Activated CD4-positive, alpha-beta T cell treated with anti-CD3 and anti-CD28 coated beads for 36 hours (primary cell): ENCODE results near the gene PDCD2L. TPM values are rescaled to one million over a fixed set of nuclear protein-coding genes. Genes with fewer than 3 reads are reported as not detected.
A peak's percentile ranks its signal among the peaks of the same experiment; 100 is the strongest.

Source experiments
- ATAC-seq: fragments of 200-7000 bp; cut with Tn5 transposase; one replicate; pipeline ENCODE4 v1.10.0; 2021; ENCODE audit warnings: mild to moderate bottlenecking, moderate library complexity
- CTCF ChIA-PET: fragments of 350-600 bp; sonication (Branson Sonifier 250); formaldehyde crosslinking; loops from one replicate; lab custom pipeline; 2021; ENCODE audit warnings: antibody characterized with exemption; lab: Charles Lee
- POLR2A ChIA-PET: fragments of 350-600 bp; sonication (Branson Sonifier 250); formaldehyde crosslinking; loops from one replicate; lab custom pipeline; 2021; ENCODE audit warnings: antibody characterized with exemption, inconsistent platforms; lab: Charles Lee
- DNase-seq: peaks from one replicate; pipeline ENCODE4 v3.0.0-alpha.2; 2020
- H3K27ac Mint-ChIP-seq: one replicate; pipeline ENCODE4 v1.8.0; 2021; ENCODE audit warnings: mixed read lengths
- H3K27me3 Mint-ChIP-seq: one replicate; pipeline ENCODE4 v1.8.0; 2021; ENCODE audit warnings: mixed read lengths
- H3K36me3 Mint-ChIP-seq: one replicate; pipeline ENCODE4 v1.8.0; 2021; ENCODE audit warnings: low read depth, mixed read lengths
- H3K4me1 Mint-ChIP-seq: one replicate; pipeline ENCODE4 v1.8.0; 2021; ENCODE audit warnings: mixed read lengths
- H3K4me3 Mint-ChIP-seq: one replicate; pipeline ENCODE4 v1.8.0; 2021; ENCODE audit warnings: mild to moderate bottlenecking, moderate library complexity, mixed read lengths
- H3K9me3 Mint-ChIP-seq: one replicate; pipeline ENCODE4 v1.8.0; 2021; ENCODE audit warnings: low read depth, mixed read lengths
- intact Hi-C, 2 experiments: fragments of 100-400 bp; cut with DNase I in 1 of 2; cut with micrococcal nuclease in 1 of 2; formaldehyde crosslinking; loops; one replicate each; pipeline versions ENCODE4 v1.14.2 to v1.15.1; 2022 to 2024; cut with DNase I, micrococcal nuclease
- total RNA-seq, 2 experiments: library from RNA; stranded (reverse); gene quantifications; one replicate each; pipeline ENCODE4 v1.2.3, GENCODE V29; 2021

PDCD2L gene
- 10 to 100 TPM; 31.0 to 35.2 TPM for total RNA-seq

GRCh38 chr19:34404109-34404909, at the start of gene PDCD2L:
Gene PDCD2L, plus strand, starts transcription at chr19:34404399. Its CDS starts 32 bp downstream, at chr19:34404431.
- POLR2A ChIA-PET = interaction anchor here (0.6 kb wide), 1 partner anchor 14 kb away, joined by 3 read pairs; no protein-coding TSS in a partner anchor
- CTCF ChIA-PET = interaction anchor here (0.6 to 1.6 kb wide), 2 partner anchors 26 to 34 kb away, joined by 3 to 10 read pairs; no protein-coding TSS in a partner anchor
- DNase-seq = peak; percentile 97
- intact Hi-C loops = loop anchor here (1.0 to 5.0 kb wide), 5 partner anchors 24 to 308 kb away; partner anchors contain the start of genes UBA2 (in 2 of the 2) and GPI (in 1 of the 2)
- ATAC-seq = peak; percentile 95
- peak within 1 kb of the TSS; percentile 80 for H3K27ac Mint-ChIP-seq
- H3K4me3 Mint-ChIP-seq = peak within 1 kb of the TSS; percentile 83
- H3K27me3 Mint-ChIP-seq = no peaks in the 10 kb centered on the region
- peaks cover 23% of the 10 kb centered on the region for H3K4me1 Mint-ChIP-seq
- peaks cover 37% of the 10 kb centered on the region for H3K36me3 Mint-ChIP-seq
- no peaks in the 10 kb centered on the region for H3K9me3 Mint-ChIP-seq

- H3K36me3 Mint-ChIP-seq = peaks cover 2% of the 10 kb centered on the region
- H3K27ac Mint-ChIP-seq = peak overlapping the region; percentile 8
- intact Hi-C loops = loop anchor here (5.0 to 10.0 kb wide), 3 partner anchors 310 to 983 kb away; partner anchors contain the start of genes CEBPG (in 1 of the 2) and KCTD15 (in 1 of the 2)
- no peak for DNase-seq
- ChIA-PET CTCF (interaction anchor here (1.4 kb wide), 1 partner anchor 9 kb away, joined by 5 read pairs; no protein-coding TSS in a partner anchor), POLR2A (interaction anchor here (0.7 kb wide), 1 partner anchor 169 kb away, joined by 3 read pairs; no protein-coding TSS in a partner anchor)
- H3K9me3 Mint-ChIP-seq = no peaks in the 10 kb centered on the region
- H3K4me3 Mint-ChIP-seq = no peak overlapping the region
- peaks cover 33% of the 10 kb centered on the region for H3K4me1 Mint-ChIP-seq
- H3K27me3 Mint-ChIP-seq = no peaks in the 10 kb centered on the region
- ATAC-seq = no peak
These were observed 49.0 kb upstream of the PDCD2L start for GRCh38 chr19:34355201-34355600.

GRCh38 chr19:34356875-34357274, 47.3 kb upstream of the PDCD2L start:
- Mint-ChIP-seq H3K27me3 (no peaks in the 10 kb centered on the region), H3K27ac (peak overlapping the region; percentile 89), H3K36me3 (peaks cover 2% of the 10 kb centered on the region), H3K9me3 (no peaks in the 10 kb centered on the region), H3K4me3 (no peak overlapping the region), H3K4me1 (peaks cover 28% of the 10 kb centered on the region)
- DNase-seq = no peak
- no peak for ATAC-seq
- POLR2A ChIA-PET = interaction anchor here (1.4 kb wide), 1 partner anchor 185 kb away, joined by 4 read pairs; no protein-coding TSS in a partner anchor
- CTCF ChIA-PET = interaction anchor here (0.6 to 3.6 kb wide), 2 partner anchors 10 to 18 kb away, joined by 3 to 29 read pairs; no protein-coding TSS in a partner anchor
- intact Hi-C loops = loop anchor here (5.0 to 10.0 kb wide), 3 partner anchors 312 to 985 kb away; partner anchors contain the start of genes CEBPG (in 1 of the 2) and KCTD15 (in 1 of the 2)

GRCh38 chr19:34357431-34357830, 46.8 kb upstream of the PDCD2L start:
- intact Hi-C loops = loop anchor here (5.0 to 10.0 kb wide), 3 partner anchors 313 to 985 kb away; partner anchors contain the start of genes CEBPG (in 1 of the 2) and KCTD15 (in 1 of the 2)
- Mint-ChIP-seq H3K36me3 (peaks cover 2% of the 10 kb centered on the region), H3K4me3 (no peak overlapping the region), H3K27ac (peak overlapping the region; percentile 89), H3K27me3 (no peaks in the 10 kb centered on the region), H3K4me1 (peaks cover 28% of the 10 kb centered on the region), H3K9me3 (no peaks in the 10 kb centered on the region)
- POLR2A ChIA-PET = interaction anchor here (1.4 kb wide), 1 partner anchor 186 kb away, joined by 4 read pairs; no protein-coding TSS in a partner anchor
- DNase-seq = no peak
- CTCF ChIA-PET = interaction anchor here (3.6 kb wide), 1 partner anchor 11 kb away, joined by 29 read pairs; no protein-coding TSS in a partner anchor
- ATAC-seq = no peak

- intact Hi-C loops = loop anchor here (1.0 to 10.0 kb wide), 8 partner anchors 45 to 987 kb away; partner anchors contain the start of genes CEBPG (in 1 of the 2), KCTD15 (in 1 of the 2), LSM14A (in 1 of the 2) and PDCD2L (in 1 of the 2)
- DNase-seq (peak; percentile 100), ATAC-seq (peak; percentile 93)
- CTCF ChIA-PET = interaction anchor here (0.6 to 3.6 kb wide), 11 partner anchors 9 to 602 kb away, joined by 3 to 29 read pairs (median 3); no protein-coding TSS in a partner anchor
- Mint-ChIP-seq H3K27me3 (no peaks in the 10 kb centered on the region), H3K4me3 (peak overlapping the region; percentile 77), H3K36me3 (peaks cover 2% of the 10 kb centered on the region), H3K4me1 (peaks cover 43% of the 10 kb centered on the region), H3K27ac (peak overlapping the region; percentile 89), H3K9me3 (no peaks in the 10 kb centered on the region)
- POLR2A ChIA-PET = interaction anchor here (0.5 kb wide), 1 partner anchor 21 kb away, joined by 6 read pairs; no protein-coding TSS in a partner anchor
These were observed 44.9 kb upstream of the PDCD2L start for GRCh38 chr19:34359140-34359953.

- ChIA-PET CTCF (interaction anchor here (0.6 to 3.6 kb wide), 6 partner anchors 9 to 551 kb away, joined by 3 to 29 read pairs (median 4); no protein-coding TSS in a partner anchor), POLR2A (no interaction called here)
- DNase-seq (no peak), ATAC-seq (no peak)
- intact Hi-C loops = loop anchor here (1.0 to 10.0 kb wide), 8 partner anchors 44 to 988 kb away; partner anchors contain the start of genes CEBPG (in 1 of the 2), KCTD15 (in 1 of the 2), LSM14A (in 1 of the 2) and PDCD2L (in 1 of the 2)
- H3K27me3 Mint-ChIP-seq = no peaks in the 10 kb centered on the region
- peaks cover 2% of the 10 kb centered on the region for H3K36me3 Mint-ChIP-seq
- peaks cover 46% of the 10 kb centered on the region for H3K4me1 Mint-ChIP-seq
- peak overlapping the region; percentile 89 for H3K27ac Mint-ChIP-seq
- H3K9me3 Mint-ChIP-seq = no peaks in the 10 kb centered on the region
- peak overlapping the region; percentile 77 for H3K4me3 Mint-ChIP-seq
These were observed 44.3 kb upstream of the PDCD2L start for GRCh38 chr19:34359954-34360315.

GRCh38 chr19:34360354-34360909, 43.8 kb upstream of the PDCD2L start:
- H3K9me3 Mint-ChIP-seq = no peaks in the 10 kb centered on the region
- peak overlapping the region; percentile 89 for H3K27ac Mint-ChIP-seq
- H3K4me1 Mint-ChIP-seq = peaks cover 46% of the 10 kb centered on the region
- intact Hi-C loops = no loop called here
- no peaks in the 10 kb centered on the region for H3K27me3 Mint-ChIP-seq
- POLR2A ChIA-PET = no interaction called here
- CTCF ChIA-PET = no interaction called here
- no peak for DNase-seq
- no peak for ATAC-seq
- H3K4me3 Mint-ChIP-seq = no peak overlapping the region
- peaks cover 2% of the 10 kb centered on the region for H3K36me3 Mint-ChIP-seq

GRCh38 chr19:34362679-34363069, 41.5 kb upstream of the PDCD2L start:
- CTCF ChIA-PET = interaction anchor here (0.7 to 1.0 kb wide), 2 partner anchors 67 to 68 kb away, joined by 3 to 4 read pairs; no protein-coding TSS in a partner anchor
- H3K36me3 Mint-ChIP-seq = peaks cover 23% of the 10 kb centered on the region
- no peak for ATAC-seq
- H3K4me3 Mint-ChIP-seq = no peak overlapping the region
- H3K27me3 Mint-ChIP-seq = no peaks in the 10 kb centered on the region
- POLR2A ChIA-PET = interaction anchor here (0.7 kb wide), 1 partner anchor 24 kb away, joined by 3 read pairs; no protein-coding TSS in a partner anchor
- peaks cover 64% of the 10 kb centered on the region for H3K4me1 Mint-ChIP-seq
- intact Hi-C loops = no loop called here
- no peak for DNase-seq
- peak overlapping the region; percentile 58 for H3K27ac Mint-ChIP-seq
- no peaks in the 10 kb centered on the region for H3K9me3 Mint-ChIP-seq

- no peak for DNase-seq
- CTCF ChIA-PET = interaction anchor here (0.7 to 1.0 kb wide), 2 partner anchors 12 to 66 kb away, joined by 3 read pairs; no protein-coding TSS in a partner anchor
- peak overlapping the region; percentile 58 for H3K27ac Mint-ChIP-seq
- no peaks in the 10 kb centered on the region for H3K9me3 Mint-ChIP-seq
- ATAC-seq = no peak
- intact Hi-C loops = no loop called here
- no peak overlapping the region for H3K4me3 Mint-ChIP-seq
- H3K4me1 Mint-ChIP-seq = peaks cover 63% of the 10 kb centered on the region
- H3K36me3 Mint-ChIP-seq = peaks cover 26% of the 10 kb centered on the region
- POLR2A ChIA-PET = interaction anchor here (0.7 to 1.5 kb wide), 2 partner anchors 24 to 314 kb away, joined by 3 to 5 read pairs; partner anchors contain the start of genes SCGB2B2 and ZNF302
- no peaks in the 10 kb centered on the region for H3K27me3 Mint-ChIP-seq
These were observed 41.1 kb upstream of the PDCD2L start for GRCh38 chr19:34363094-34363493.

- H3K4me1 Mint-ChIP-seq = peaks cover 58% of the 10 kb centered on the region
- ATAC-seq (no peak), DNase-seq (no peak)
- H3K9me3 Mint-ChIP-seq = no peaks in the 10 kb centered on the region
- peak overlapping the region; percentile 65 for H3K27ac Mint-ChIP-seq
- H3K36me3 Mint-ChIP-seq = peaks cover 33% of the 10 kb centered on the region
- no peaks in the 10 kb centered on the region for H3K27me3 Mint-ChIP-seq
- POLR2A ChIA-PET = interaction anchor here (1.5 kb wide), 1 partner anchor 313 kb away, joined by 5 read pairs; the partner anchor contains the start of genes SCGB2B2 and ZNF302
- CTCF ChIA-PET = no interaction called here
- intact Hi-C loops = no loop called here
- H3K4me3 Mint-ChIP-seq = peak overlapping the region; percentile 91
These were observed 40.3 kb upstream of the PDCD2L start for GRCh38 chr19:34363930-34364329.
